ENCODE results near the gene ARPC1A.

DNA sequence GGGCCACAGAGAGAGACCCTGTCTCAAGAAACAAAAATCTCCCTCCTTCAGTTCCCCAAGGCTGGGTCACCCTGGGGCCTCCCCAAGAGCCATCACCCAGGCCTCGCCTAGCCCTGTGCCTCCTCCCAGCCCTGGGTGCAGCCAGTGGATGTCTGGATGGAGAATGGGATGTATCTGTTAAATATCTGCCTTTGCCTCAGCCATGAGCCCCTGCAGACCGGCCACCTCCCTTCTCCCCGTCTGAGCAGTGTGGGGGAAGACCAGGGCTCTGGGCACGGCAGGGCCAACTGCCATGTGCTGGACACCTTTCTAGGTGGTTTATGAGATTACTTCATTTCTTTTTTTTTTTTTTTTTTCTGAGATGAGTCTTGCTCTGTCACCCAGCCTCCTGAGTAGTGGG, 58.8 kb downstream of the ARPC1A start:
- TF ChIP-seq CTCF (IDR thresholded peaks at IDR 0.05; ENCODE audit: low read depth, low read length, poor library complexity, severe bottlenecking) (no peak), EZH2phosphoT487 (IDR thresholded peaks at IDR 0.05; ENCODE audit: borderline replicate concordance, low read length) (no peak)

All from DOHH2 (cell line).